H9 (cell line): ENCODE results near the gene CKS1B. TPM values are rescaled to one million over a fixed set of nuclear protein-coding genes. Genes with fewer than 3 reads are reported as not detected.

Source experiments
- DNase-seq: peaks from one replicate; pipeline ENCODE4 v3.0.0-alpha.2; 2017
- H2AFZ ChIP-seq: one replicate; pipeline ENCODE4 v1.6.1; 2013; ENCODE audit warnings: mild to moderate bottlenecking, low read length, control low read depth, moderate library complexity
- H2AK5ac ChIP-seq: 2 replicates; pipeline ENCODE4 v1.6.1; 2013; ENCODE audit warnings: low read length, control low read depth, mixed read lengths; ENCODE audit not compliant: insufficient read length
- H2BK120ac ChIP-seq: one replicate; pipeline ENCODE4 v1.6.1; 2013; ENCODE audit warnings: low read depth, mild to moderate bottlenecking, low read length, control low read depth, inconsistent platforms; ENCODE audit not compliant: poor library complexity, severe bottlenecking
- H2BK12ac ChIP-seq: 2 replicates; pipeline ENCODE4 v1.6.1; 2013; ENCODE audit warnings: low read length, control low read depth, mixed read lengths, low read depth; ENCODE audit not compliant: insufficient read length
- H2BK15ac ChIP-seq: 2 replicates; pipeline ENCODE4 v1.6.1; 2013; ENCODE audit warnings: low read depth, low read length, control low read depth
- H2BK20ac ChIP-seq: one replicate; pipeline ENCODE4 v1.6.1; 2013; ENCODE audit warnings: low read depth, mild to moderate bottlenecking, low read length, control low read depth, inconsistent platforms; ENCODE audit not compliant: poor library complexity, severe bottlenecking
- H2BK5ac ChIP-seq: 2 replicates; pipeline ENCODE4 v1.6.1; 2013; ENCODE audit warnings: low read length, control low read depth, mixed read lengths; ENCODE audit not compliant: insufficient read length
- H3K14ac ChIP-seq: 2 replicates; pipeline ENCODE4 v1.6.1; 2013; ENCODE audit warnings: low read length, control low read depth; ENCODE audit not compliant: insufficient read depth
- H3K18ac ChIP-seq: 2 replicates; pipeline ENCODE4 v1.6.1; 2013; ENCODE audit warnings: low read depth, mild to moderate bottlenecking, mixed read lengths, low read length, control low read depth; ENCODE audit not compliant: insufficient read length
- H3K23ac ChIP-seq: 2 replicates; pipeline ENCODE4 v1.6.1; 2013; ENCODE audit warnings: low read length, control low read depth, mixed read lengths, low read depth; ENCODE audit not compliant: insufficient read length
- H3K23me2 ChIP-seq: 2 replicates; pipeline ENCODE4 v1.6.1; 2013; ENCODE audit warnings: low read depth, mild to moderate bottlenecking, mixed read lengths, low read length, control low read depth; ENCODE audit not compliant: insufficient read length, poor library complexity, severe bottlenecking
- H3K27ac ChIP-seq: 2 replicates; pipeline ENCODE4 v1.5.1; 2013; ENCODE audit warnings: low read length, control low read depth, mixed read lengths, low read depth; ENCODE audit not compliant: insufficient read length
- H3K27me3 ChIP-seq: 2 replicates; pipeline ENCODE4 v1.6.1; 2013; ENCODE audit warnings: low read length, control low read depth, inconsistent platforms; ENCODE audit not compliant: insufficient read depth
- H3K4ac ChIP-seq: 2 replicates; pipeline ENCODE4 v1.6.1; 2013; ENCODE audit warnings: low read depth, mild to moderate bottlenecking, control low read depth, inconsistent platforms, low read length, moderate library complexity
- H3K4me1 ChIP-seq: 2 replicates; pipeline ENCODE4 v1.6.1; 2013; ENCODE audit warnings: low read length, control low read depth, inconsistent platforms; ENCODE audit not compliant: insufficient read depth
- H3K4me2 ChIP-seq: 2 replicates; pipeline ENCODE4 v1.6.1; 2013; ENCODE audit warnings: low read length, control low read depth, mixed read lengths; ENCODE audit not compliant: insufficient read length, insufficient read depth
- H3K56ac ChIP-seq: 2 replicates; pipeline ENCODE4 v1.6.1; 2013; ENCODE audit warnings: low read depth, mild to moderate bottlenecking, mixed read lengths, low read length, control low read depth; ENCODE audit not compliant: insufficient read length
- H3K79me1 ChIP-seq: 2 replicates; pipeline ENCODE4 v1.6.1; 2013; ENCODE audit warnings: low read depth, mild to moderate bottlenecking, moderate library complexity, low read length, control low read depth, inconsistent platforms; ENCODE audit not compliant: insufficient read depth, poor library complexity, severe bottlenecking
- H3K79me2 ChIP-seq: 2 replicates; pipeline ENCODE4 v1.6.1; 2013; ENCODE audit warnings: low read length, control low read depth, inconsistent platforms; ENCODE audit not compliant: insufficient read depth
- H3K9ac ChIP-seq: 2 replicates; pipeline ENCODE4 v1.6.1; 2013; ENCODE audit warnings: low read length, control low read depth, mixed read lengths; ENCODE audit not compliant: insufficient read length; ENCODE audit errors: extremely low read depth
- H3K9me3 ChIP-seq: one replicate; pipeline ENCODE4 v1.6.1; 2013; ENCODE audit warnings: low read depth, low read length, inconsistent platforms; ENCODE audit not compliant: control insufficient read depth
- H3T11ph ChIP-seq: one replicate; pipeline ENCODE4 v1.6.1; 2013; ENCODE audit warnings: mild to moderate bottlenecking, low read length, control low read depth, inconsistent platforms
- H4K20me1 ChIP-seq: one replicate; pipeline ENCODE4 v1.6.1; 2013; ENCODE audit not compliant: control insufficient read depth, insufficient read length, insufficient read depth
- H4K5ac ChIP-seq: 2 replicates; pipeline ENCODE4 v1.6.1; 2013; ENCODE audit warnings: low read depth, mild to moderate bottlenecking, mixed read lengths, low read length, control low read depth; ENCODE audit not compliant: insufficient read length
- H4K8ac ChIP-seq: replicated peaks from 2 replicates; pipeline ENCODE4 v1.6.1; 2013; ENCODE audit warnings: low read length, control low read depth, mixed read lengths, low read depth; ENCODE audit not compliant: insufficient read length
- H4K91ac ChIP-seq: 2 replicates; pipeline ENCODE4 v1.6.1; 2013; ENCODE audit warnings: low read depth, mild to moderate bottlenecking, moderate library complexity, mixed read lengths, low read length, control low read depth; ENCODE audit not compliant: insufficient read length
- H3K27ac Mint-ChIP-seq, 3 experiments: 2 replicates in 2 of 3; 3 replicates in 1 of 3; pipeline ENCODE4 v1.8.0; 2020 to 2021; ENCODE audit warnings: mixed read lengths in 3 of 3, mild to moderate bottlenecking in 1 of 3, moderate library complexity in 1 of 3
- H3K27me3 Mint-ChIP-seq: 2 replicates; pipeline ENCODE4 v1.8.0; 2021; ENCODE audit warnings: low read depth, mild to moderate bottlenecking, moderate library complexity, mixed read lengths
- H3K36me3 Mint-ChIP-seq, 3 experiments: 2 replicates in 2 of 3; 3 replicates in 1 of 3; pipeline ENCODE4 v1.8.0; 2020 to 2021; ENCODE audit warnings: low read depth in 3 of 3, mixed read lengths in 3 of 3; ENCODE audit not compliant: insufficient read depth in 1 of 3
- H3K4me1 Mint-ChIP-seq, 2 experiments: 2 replicates each; pipeline ENCODE4 v1.8.0; 2020; ENCODE audit warnings: mixed read lengths in 2 of 2
- H3K4me3 Mint-ChIP-seq, 2 experiments: 2 replicates in 1 of 2; 3 replicates in 1 of 2; pipeline ENCODE4 v1.8.0; 2020 to 2021; ENCODE audit warnings: mild to moderate bottlenecking in 2 of 2, mixed read lengths in 2 of 2, moderate library complexity in 1 of 2
- H3K9me3 Mint-ChIP-seq, 2 experiments: 2 replicates in 1 of 2; 3 replicates in 1 of 2; pipeline ENCODE4 v1.8.0; 2020; ENCODE audit warnings: mild to moderate bottlenecking in 2 of 2, mixed read lengths in 2 of 2, moderate library complexity in 1 of 2
- CTCF ChIP-seq: fragments of 200-600 bp; sonication (generic); conservative IDR thresholded peaks from 3 replicates; pipeline ENCODE4 v1.8.0; 2021; ENCODE audit warnings: antibody characterized with exemption, mild to moderate bottlenecking
- WGBS: extraction: QIAGEN DNeasy Blood & Tissue Kit; methylation state at CpG from one replicate; pipeline ENCODE4 v1.1.7; 2013; ENCODE audit warnings: missing lambda C conversion rate, low lambda C conversion rate, mixed read lengths; ENCODE audit not compliant: insufficient read length; ENCODE audit errors: extremely low coverage; 5-methylcytosine and 5-hydroxymethylcytosine counted together
- total RNA-seq: library from RNA; stranded (reverse); gene quantifications from 2 replicates; pipeline ENCODE4 v1.2.1, GENCODE V29; 2021

CKS1B gene
- total RNA-seq, 1 experiment from 2014 or later = 279 TPM

GRCh38 chr1:155003766-155004351 lies 29.4 kb downstream of the CKS1B start:
- no peak overlapping the region for H3K23ac ChIP-seq
- H3K36me3 Mint-ChIP-seq = no peaks in the 10 kb centered on the region; a peak in 2 of 7 replicates
- WGBS = no CpG with 5 or more reads among the region's 34 CpGs
- DNase-seq = peak; percentile 76
- H3K79me1 ChIP-seq = no peaks in the 10 kb centered on the region
- no peak overlapping the region for H4K91ac ChIP-seq
- no peaks in the 10 kb centered on the region for H3K27me3 Mint-ChIP-seq
- H3K4me3 Mint-ChIP-seq = peak overlapping the region; percentile 93 to 97
- no peak overlapping the region for H2AFZ ChIP-seq
- no peak overlapping the region; the same call in 1 of the 2 replicates for H3K14ac ChIP-seq
- H3K27ac Mint-ChIP-seq = peak overlapping the region; percentile 92 to 95 (median 93); a peak in 6 of 7 replicates
- no peak overlapping the region for H3K27ac ChIP-seq
- H2AK5ac ChIP-seq = no peak overlapping the region
- H3K9me3 ChIP-seq = no peaks in the 10 kb centered on the region
- no peak overlapping the region for H2BK15ac ChIP-seq
- no peak overlapping the region for H4K5ac ChIP-seq
- peaks cover 36 to 42% of the 10 kb centered on the region in 2 experiments for H3K4me1 Mint-ChIP-seq
- no peak for TF ChIP-seq CTCF
- H2BK5ac ChIP-seq = no peak overlapping the region
- no peak overlapping the region for H3K4ac ChIP-seq
- H3K18ac ChIP-seq = no peak overlapping the region
- peak overlapping the region; percentile 27 for H3K9ac ChIP-seq
- no peaks in the 10 kb centered on the region for H4K20me1 ChIP-seq
- H3K27me3 ChIP-seq = no peaks in the 10 kb centered on the region
- H3T11ph ChIP-seq = no peak overlapping the region
- no peak overlapping the region for H2BK20ac ChIP-seq
- no peak overlapping the region for H3K56ac ChIP-seq
- no peak overlapping the region for H2BK12ac ChIP-seq
- H3K4me1 ChIP-seq = peaks cover 5% of the 10 kb centered on the region; the same call in 1 of the 2 replicates
- H3K4me2 ChIP-seq = peak overlapping the region; percentile 74
- H2BK120ac ChIP-seq = no peak overlapping the region
- H3K23me2 ChIP-seq = peaks cover 26% of the 10 kb centered on the region
- no peak overlapping the region for H4K8ac ChIP-seq
- no peaks in the 10 kb centered on the region; the same call in 1 of the 2 replicates for H3K79me2 ChIP-seq
- peaks cover 0 to 2% of the 10 kb centered on the region in 2 experiments; a peak in 2 of 5 replicates for H3K9me3 Mint-ChIP-seq
